Measurements from ENCODE around the gene PEX13.
"Not testable (repeated sequence)": the region's sequence is repeated elsewhere in the genome, so short reads cannot be mapped to it uniquely, and the experiment has no call there.

PEX13 gene

DNA sequence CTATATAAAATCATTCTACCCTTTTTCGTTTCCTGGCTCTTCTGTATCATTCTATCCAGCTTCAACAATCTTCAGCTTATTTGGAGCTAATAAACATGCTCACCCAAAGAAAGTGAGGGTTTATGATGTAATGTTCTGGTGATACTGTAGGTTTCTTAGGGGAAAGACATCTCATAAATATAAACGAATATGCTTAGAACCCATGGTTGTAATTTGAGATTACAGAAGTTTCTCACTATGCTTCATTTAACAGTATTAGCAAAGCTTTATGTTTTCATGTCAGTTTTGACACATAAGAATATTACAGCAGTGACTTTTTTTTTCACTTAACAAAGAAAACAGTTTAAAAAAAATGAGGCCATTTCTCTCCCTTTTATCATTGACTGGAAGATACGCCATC, 11.8 kb upstream of the PEX13 start:
- no peak for DNase-seq (ENCODE audit: low read depth)

DNA sequence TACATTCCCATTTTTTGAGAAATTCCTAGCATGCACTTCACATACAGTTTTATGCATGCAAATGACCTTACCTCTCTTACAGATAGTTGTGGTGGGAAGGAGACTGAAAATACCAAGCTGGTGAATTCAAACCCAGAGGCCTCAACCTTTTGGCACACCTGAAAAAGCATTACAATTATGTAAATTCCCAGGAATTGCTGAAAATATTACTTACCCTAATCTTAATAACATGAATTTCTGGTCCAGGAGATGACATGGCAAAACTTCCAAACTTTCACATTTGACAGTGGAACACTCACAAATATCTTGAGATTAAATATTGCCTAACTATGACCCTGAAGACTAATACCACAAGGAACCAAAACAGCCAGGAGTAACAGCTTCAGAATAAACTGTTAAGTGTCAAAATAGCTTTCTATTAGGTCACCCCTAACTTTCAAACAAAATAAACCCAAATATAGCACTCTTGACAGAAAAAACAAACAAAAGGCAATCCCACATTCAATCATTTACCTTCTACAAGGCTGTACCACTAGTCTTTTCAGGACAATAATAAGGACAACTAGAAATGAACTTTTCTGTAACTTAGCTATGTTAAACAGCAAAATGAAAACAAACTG, 10.9 kb upstream of the PEX13 start:
- no peak for DNase-seq (ENCODE audit: low read depth)
- H3K4me3 ChIP-seq (ENCODE audit: low read depth, low read length): no peak overlapping the region

More for the DNA sequence above, 11.8 kb upstream of the PEX13 start:
- no peak overlapping the region for H3K4me3 ChIP-seq (ENCODE audit: low read depth, low read length)

DNA sequence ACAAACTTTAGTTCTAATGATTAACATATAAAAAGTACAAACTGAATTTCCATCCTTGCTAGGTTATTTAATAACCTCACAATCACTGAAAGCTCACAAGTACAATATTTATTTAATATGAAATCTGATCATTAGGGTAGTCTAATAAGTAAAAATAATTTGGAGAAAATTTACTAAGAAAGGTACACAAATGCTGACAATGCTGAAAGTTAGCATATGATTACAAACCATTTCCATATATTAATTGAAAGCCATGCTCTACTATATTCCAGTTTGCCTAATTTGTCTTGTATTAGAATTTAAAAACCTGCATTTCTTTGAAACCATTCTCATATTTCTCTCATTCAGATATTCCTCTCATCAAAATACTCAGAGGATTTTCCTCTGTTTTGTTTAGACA, 8.2 kb upstream of the PEX13 start:
- H3K4me3 ChIP-seq (ENCODE audit: low read depth, low read length): no peak overlapping the region
- DNase-seq (ENCODE audit: low read depth): no peak

GRCh38 chr2:61011678-61012077, 5.8 kb upstream of the PEX13 start:
- DNase-seq (ENCODE audit: low read depth): no peak
- H3K4me3 ChIP-seq (ENCODE audit: low read depth, low read length): no peak overlapping the region

DNA sequence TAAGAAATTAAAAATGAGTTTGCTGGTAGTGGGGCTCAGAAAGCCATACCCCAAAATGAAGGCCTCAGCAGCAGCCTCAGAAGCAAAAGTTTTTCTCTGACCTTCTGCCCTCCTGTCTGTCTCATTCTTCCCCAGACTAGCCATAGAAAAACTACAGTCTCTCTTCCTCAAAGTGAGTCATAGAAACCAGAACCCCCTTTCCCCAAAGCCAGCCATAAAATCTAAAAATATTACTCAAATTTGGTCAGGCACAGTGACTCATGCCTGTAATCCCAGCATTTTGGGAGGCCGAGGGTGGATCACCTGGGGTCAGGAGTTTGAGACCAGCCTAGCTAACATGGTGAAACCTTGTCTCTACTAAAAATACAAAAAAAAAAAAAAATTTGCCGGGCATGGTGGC, 5.2 kb upstream of the PEX13 start:
- not testable (repeated sequence) for H3K4me3 ChIP-seq (ENCODE audit: low read depth, low read length)
- peak; percentile 21 for DNase-seq (ENCODE audit: low read depth)

DNA sequence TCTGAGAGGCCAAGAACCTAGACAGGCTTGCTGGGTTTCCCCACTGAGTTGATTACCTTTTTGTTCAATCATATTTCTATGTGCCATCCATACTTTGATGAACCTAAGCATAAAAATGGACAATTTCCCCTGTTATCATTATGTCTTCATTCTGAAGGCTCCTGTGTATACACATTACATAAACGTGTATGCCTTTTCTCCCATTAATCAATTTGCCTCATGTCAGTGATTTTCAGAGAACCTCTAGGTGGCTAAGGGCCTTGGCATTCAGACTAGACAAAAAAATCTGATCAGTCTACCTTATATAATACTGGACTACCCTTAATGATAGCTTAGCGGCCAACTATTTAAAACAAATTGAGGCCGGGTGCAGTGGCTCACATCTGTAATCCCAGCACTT, 4.1 kb upstream of the PEX13 start:
- DNase-seq (ENCODE audit: low read depth): no peak
- H3K4me3 ChIP-seq (ENCODE audit: low read depth, low read length): no peak overlapping the region

DNA sequence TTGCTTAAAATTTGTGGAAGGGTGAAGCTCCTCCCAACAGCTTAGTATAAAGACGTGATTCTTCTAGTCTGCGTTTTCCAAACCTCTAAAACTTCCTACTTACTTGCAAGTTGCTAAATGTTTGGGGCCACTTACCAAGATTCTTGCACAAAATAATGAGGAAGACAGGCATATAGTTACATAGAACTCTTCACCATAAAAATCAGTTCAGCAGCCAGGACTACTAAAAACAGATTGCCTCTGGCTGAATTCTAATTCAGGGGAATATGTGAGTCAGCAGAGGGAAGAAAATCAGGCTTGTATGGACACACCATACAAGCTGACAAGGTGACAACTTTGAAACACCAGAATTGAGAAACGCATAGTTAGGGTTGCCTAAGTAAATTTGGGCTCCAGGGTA, 2.8 kb upstream of the PEX13 start:
- DNase-seq (ENCODE audit: low read depth): no peak
- no peak overlapping the region for H3K4me3 ChIP-seq (ENCODE audit: low read depth, low read length)

- H3K4me3 ChIP-seq (ENCODE audit: low read depth, low read length): peak overlapping the region; percentile 98
- DNase-seq (ENCODE audit: low read depth): no peak
These were observed 1.5 kb upstream of the PEX13 start for GRCh38 chr2:61015976-61016375.

- H3K4me3 ChIP-seq (ENCODE audit: low read depth, low read length): peak overlapping the region; percentile 98
- DNase-seq (ENCODE audit: low read depth): no peak
These were observed 1.0 kb upstream of the PEX13 start for GRCh38 chr2:61016392-61017002.

- DNase-seq (ENCODE audit: low read depth): peak; percentile 18
- H3K4me3 ChIP-seq (ENCODE audit: low read depth, low read length): peak overlapping the region; percentile 98
These were observed 441 bp upstream of the PEX13 start for GRCh38 chr2:61017003-61017555.

DNA sequence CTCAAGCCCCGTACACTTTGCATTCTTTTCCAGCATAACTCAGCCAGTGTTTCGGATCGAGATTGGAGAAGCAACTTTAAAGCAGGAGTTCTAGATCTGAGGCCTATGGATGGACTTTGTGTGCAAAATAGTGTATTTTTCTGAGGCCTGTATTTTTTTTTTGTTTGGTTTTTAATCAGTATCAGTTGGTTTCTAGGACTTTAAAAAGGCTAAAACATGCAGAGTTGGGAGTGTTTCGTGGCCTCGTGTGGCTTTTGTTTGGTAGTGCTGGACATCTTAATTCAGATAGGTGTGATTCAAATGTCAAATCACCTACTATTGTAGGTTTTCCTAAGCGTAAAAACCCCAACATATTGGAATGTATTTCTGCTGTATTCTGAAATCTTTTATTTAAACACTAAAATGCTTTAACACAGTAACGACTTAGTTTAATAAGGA, 817 bp downstream of the PEX13 start:
- DNase-seq (ENCODE audit: low read depth): no peak

DNA sequence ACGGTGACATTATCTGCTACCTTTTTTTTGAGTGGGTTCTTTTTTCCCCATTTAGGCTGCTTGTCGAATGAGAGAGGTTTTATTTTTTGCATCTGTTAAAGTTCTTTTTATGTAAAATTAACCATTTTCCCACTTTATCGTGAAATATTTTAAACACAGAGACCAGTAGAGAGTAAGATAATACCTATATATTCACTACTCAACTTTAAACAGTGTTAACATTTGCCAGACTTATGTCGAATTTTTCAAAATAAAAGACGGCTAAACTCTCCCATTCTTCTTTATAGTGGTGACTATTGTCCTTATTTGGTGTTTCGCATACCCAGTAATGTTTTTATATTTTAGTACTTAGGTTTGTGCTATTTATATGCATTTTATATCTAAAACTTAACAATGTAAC, 1.3 kb downstream of the PEX13 start:
- peak overlapping the region; percentile 98 for H3K4me3 ChIP-seq (ENCODE audit: low read depth, low read length)
- DNase-seq (ENCODE audit: low read depth): no peak

More for the DNA sequence above, 817 bp downstream of the PEX13 start:
- peak overlapping the region; percentile 98 for H3K4me3 ChIP-seq (ENCODE audit: low read depth, low read length)

DNA sequence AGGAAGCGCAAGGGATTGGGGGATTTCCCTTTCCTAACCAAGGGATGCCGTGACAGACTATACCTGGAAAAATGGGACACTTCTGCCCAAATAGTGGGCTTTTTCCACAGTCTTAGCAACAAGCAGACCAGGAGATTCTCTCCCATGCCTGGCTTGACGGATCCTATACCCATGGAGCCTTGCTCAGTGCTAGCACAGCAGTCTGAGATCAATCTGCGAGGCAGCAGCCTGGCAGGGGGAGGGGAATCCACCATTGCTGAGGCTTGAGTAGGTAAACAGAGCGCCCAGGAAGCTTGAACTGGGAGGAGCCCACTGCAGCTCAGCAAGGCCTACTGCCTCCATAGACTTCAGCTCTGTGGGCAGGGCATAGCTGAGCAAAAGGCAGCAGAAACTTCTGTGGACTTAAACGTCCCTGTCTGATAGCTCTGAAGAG, 3.7 kb downstream of the PEX13 start:
- no peak for DNase-seq (ENCODE audit: low read depth)
- H3K4me3 ChIP-seq (ENCODE audit: low read depth, low read length): no peak overlapping the region

DNA sequence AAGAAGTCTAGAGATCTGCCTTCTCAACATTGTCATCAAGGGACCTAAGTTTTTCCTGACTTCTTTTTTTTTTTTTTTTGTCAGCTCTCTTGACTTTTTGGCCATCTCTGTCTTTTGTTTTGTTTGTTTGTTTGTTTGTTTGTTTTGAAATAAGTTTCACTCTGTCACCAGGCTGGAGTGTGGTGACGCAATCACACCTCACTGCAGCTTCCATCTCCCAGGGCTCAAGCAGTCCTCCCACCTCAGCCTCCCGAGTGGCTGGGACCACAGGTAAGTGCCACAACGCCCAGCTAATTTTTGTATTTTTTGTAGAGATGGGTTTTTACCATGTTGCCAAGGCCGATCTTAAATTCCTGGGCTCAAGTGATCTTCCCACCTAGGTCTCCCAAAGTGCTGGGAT, 6.2 kb downstream of the PEX13 start:
- DNase-seq (ENCODE audit: low read depth): no peak

DNA sequence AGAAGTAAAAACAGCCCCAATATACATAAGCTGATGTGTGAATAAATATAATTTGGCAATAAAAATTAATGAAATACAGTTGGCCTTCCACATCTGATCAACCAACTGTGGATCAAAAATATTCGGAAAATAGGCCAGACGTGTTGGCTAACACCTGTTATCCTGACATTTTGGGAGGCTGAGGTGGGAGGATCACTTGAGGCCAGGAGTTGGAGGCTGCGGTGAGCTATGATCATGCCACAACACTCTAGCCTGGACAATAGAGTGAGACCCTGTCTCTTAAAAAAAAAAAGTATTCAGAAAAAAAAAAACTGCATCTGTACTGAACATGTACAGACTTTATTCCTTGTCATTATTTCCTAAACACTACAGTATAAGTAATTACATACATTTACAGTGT, 12.0 kb downstream of the PEX13 start:
- no peak for DNase-seq (ENCODE audit: low read depth)
- H3K4me3 ChIP-seq (ENCODE audit: low read depth, low read length): no peak overlapping the region

More for the DNA sequence above, 6.2 kb downstream of the PEX13 start:
- H3K4me3 ChIP-seq (ENCODE audit: low read depth, low read length): no peak overlapping the region

DNA sequence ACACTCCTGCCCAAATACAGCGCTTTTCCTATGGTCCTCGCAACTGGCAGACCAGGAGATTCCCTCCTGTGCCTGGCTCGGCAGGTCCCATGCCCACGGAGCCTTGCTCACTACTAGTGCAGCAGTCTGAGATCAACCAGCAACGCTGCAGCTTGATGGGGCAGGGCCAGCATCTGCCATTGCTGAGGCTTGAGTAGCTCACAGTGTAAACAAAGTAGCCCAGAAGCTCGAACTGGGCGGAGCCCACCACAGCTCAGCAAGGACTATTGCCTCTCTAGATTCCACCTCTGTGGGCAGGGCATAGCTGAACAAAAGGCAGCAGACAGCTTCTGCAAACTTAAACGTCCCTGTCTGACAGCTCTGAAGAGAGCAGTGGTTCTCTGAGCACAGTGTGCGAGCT, 17.1 kb downstream of the PEX13 start:
- H3K4me3 ChIP-seq (ENCODE audit: low read depth, low read length): not testable (repeated sequence)

DNA sequence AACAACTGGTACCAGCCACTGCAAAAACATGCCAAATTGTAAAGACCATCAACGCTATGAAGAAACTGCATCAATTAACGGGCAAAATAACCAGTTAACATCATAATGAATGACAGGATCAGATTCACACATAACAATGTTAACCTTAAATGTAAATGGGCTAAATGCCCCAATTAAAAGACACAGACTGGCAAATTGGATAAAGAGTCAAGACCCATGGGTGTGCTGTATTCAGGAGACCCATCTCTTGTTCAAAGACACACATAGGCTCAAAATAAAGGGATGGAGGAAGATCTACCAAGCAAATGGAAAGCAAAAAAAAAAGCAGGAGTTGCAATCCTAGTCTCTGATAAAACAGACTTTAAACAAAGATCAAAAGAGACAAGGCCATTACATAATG, 19.1 kb downstream of the PEX13 start:
- not testable (repeated sequence) for H3K4me3 ChIP-seq (ENCODE audit: low read depth, low read length)

More for the DNA sequence above, 17.1 kb downstream of the PEX13 start:
- not testable (repeated sequence) for DNase-seq (ENCODE audit: low read depth)

DNA sequence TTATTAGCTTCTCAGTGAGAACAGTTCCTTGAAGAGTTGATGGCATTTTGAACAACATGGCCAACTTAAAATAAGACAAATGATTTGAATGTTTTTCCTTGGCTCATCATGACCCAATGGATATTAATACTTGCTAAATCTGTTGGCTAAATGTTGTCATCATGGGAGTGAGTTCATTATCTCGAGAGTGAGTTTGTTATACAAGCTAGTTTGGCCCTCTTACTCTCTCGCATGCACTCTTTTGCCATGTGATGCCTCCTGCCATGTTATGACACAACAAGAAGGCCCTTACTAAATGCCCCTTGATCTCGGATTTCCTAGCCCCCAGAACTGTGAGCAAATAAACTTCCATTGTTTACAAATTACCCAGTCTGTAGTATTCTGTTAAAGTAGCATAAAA, 25.3 kb downstream of the PEX13 start:
- no peak for DNase-seq (ENCODE audit: low read depth)

More for the DNA sequence above, 19.1 kb downstream of the PEX13 start:
- DNase-seq (ENCODE audit: low read depth): not testable (repeated sequence)

DNA sequence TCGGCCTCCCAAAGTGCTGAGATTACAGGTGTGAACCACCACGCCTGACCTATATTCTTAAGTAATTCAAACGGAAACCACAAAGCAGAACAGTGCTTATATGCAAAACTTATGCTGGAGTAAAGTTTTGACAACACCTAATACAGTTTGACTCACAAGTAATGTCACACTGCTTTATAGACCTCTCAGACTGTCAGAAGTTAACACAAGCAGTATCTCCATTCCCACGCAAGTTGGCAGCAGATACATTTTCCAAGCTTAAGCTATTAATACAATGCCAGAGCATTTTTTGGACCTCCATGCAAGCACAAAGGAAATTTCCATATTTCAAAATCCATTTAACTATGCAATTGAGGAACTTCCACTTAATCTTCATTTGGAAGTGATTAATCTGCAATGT, 27.1 kb downstream of the PEX13 start:
- no peak overlapping the region for H3K4me3 ChIP-seq (ENCODE audit: low read depth, low read length)
- DNase-seq (ENCODE audit: low read depth): no peak

More for the DNA sequence above, 25.3 kb downstream of the PEX13 start:
- H3K4me3 ChIP-seq (ENCODE audit: low read depth, low read length): no peak overlapping the region

DNA sequence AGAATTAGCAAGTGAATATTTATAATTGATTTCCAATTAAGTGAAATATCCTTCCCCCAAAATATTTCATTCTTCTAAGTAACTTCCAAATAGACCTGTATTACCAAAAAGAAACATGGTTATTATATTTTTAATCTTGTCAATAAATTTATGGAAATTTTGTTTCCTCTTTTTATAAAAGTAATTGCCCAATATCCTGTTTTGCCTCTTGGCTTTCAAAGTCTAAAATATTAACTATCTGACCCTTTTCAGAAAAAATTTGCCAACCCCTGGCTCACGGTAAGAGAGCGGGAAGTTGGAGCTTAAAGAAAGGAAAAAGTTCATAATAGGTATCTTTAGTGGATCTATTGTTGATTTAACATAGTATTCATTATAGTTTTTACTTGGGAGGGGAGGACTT, 27.7 kb downstream of the PEX13 start:
- no peak for DNase-seq (ENCODE audit: low read depth)
- H3K4me3 ChIP-seq (ENCODE audit: low read depth, low read length): no peak overlapping the region

DNA sequence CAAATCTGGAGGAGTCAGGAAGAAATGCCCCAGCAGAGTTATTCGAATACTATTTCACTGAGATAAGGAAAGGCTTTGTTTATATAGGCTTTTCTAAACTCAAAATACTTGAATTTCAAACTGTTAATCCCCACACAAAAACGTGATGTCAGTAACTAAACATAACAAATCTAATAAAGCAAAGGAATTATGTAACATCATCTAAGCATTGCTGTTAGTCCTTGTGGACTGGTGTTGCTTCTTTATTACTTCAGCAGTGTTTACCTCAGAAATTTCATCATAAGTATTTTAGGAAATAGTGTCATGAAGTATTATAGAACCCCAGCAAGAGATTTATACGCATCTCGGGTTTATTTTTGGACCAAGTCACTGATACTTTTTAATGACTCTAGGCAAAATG, 28.5 kb downstream of the PEX13 start:
- no peak for DNase-seq (ENCODE audit: low read depth)
- H3K4me3 ChIP-seq (ENCODE audit: low read depth, low read length): no peak overlapping the region
